Measurements from ENCODE around the gene IMPDH2. TPM values are rescaled to one million over a fixed set of nuclear protein-coding genes. Genes with fewer than 3 reads are reported as not detected.

Gene IMPDH2
- total and polyA plus RNA-seq, 10 of the 15 experiments (the other 5 are each of a cell fraction or from before 2014, with no cell fraction given): 190 to 424 (median 345) TPM

DNA sequence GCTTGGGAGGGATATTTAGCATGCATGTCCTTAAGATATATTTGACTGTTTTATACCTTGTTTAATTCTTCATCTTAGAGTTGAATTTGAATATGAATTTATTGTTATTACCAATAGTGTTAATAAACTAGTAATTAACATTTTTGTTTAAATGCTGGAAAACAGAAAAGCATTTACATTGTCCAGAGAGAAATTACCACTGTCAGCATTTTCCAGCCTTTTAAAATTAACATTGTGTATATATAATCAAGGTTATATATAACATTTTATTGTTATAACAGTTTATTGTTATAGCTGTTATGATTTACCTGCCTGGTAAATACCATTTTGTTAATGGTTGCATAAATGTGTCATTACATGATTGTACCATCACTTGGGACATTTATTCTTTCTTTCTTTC lies 47.2 kb downstream of the IMPDH2 start:
- no TSS peak for BruUV-seq (replicated peaks)
- no peak overlapping the region for H2AFZ ChIP-seq (ENCODE audit: control insufficient read depth, low read depth, low read length)
- H3K27ac ChIP-seq (ENCODE audit: control insufficient read depth, insufficient read depth): no peak overlapping the region
- DNase-seq (ENCODE audit: low read depth, low spot score): no peak
- no peak overlapping the region for H3K4me3 ChIP-seq
- ATAC-seq: no peak
- H3K27me3 ChIP-seq (replicated peaks in 1 of 2; ENCODE audit: control insufficient read depth in 2 of 2, insufficient read depth in 2 of 2, low read length in 1 of 2): no peaks in the 10 kb centered on the region
- intact Hi-C loops (cut with micrococcal nuclease; ENCODE audit: unreplicated experiment): no loop called here
- no peaks in the 10 kb centered on the region for H3K9me3 ChIP-seq (replicated peaks; ENCODE audit: control insufficient read depth, insufficient read depth, low read length)
- no peaks in the 10 kb centered on the region for H3K4me1 ChIP-seq (ENCODE audit: control insufficient read depth, insufficient read depth, low read length)
- H3K9ac ChIP-seq (ENCODE audit: control insufficient read depth, insufficient read depth, low read length): no peak overlapping the region
- ChIA-PET CTCF (no interaction called here), RAD21 (ENCODE audit: unreplicated experiment) (no interaction called here), POLR2A (no interaction called here), SMC1A (ENCODE audit: uncharacterized antibody, unreplicated experiment) (no interaction called here)
- H3K4me2 ChIP-seq (ENCODE audit: control insufficient read depth, insufficient read depth): no peak overlapping the region
- in situ Hi-C loops (cut with MboI): no loop called here
- no peaks in the 10 kb centered on the region for H3K79me2 ChIP-seq (ENCODE audit: control insufficient read depth, insufficient read depth, low read length)
- H4K20me1 ChIP-seq (ENCODE audit: control insufficient read depth, insufficient read depth): no peaks in the 10 kb centered on the region
- TF ChIP-seq ASH2L (IDR thresholded peaks at IDR 0.05; ENCODE audit: borderline replicate concordance, low read depth) (no peak), RUNX3 (IDR thresholded peaks at IDR 0.05; ENCODE audit: low read length) (no peak), NBN (IDR thresholded peaks at IDR 0.05) (no peak), POLR2AphosphoS2 (IDR thresholded peaks at IDR 0.05; ENCODE audit: low read depth, low read length) (no peak), HDAC2 (IDR thresholded peaks at IDR 0.05) (no peak)
- TF ChIP-seq, protein P1, sequence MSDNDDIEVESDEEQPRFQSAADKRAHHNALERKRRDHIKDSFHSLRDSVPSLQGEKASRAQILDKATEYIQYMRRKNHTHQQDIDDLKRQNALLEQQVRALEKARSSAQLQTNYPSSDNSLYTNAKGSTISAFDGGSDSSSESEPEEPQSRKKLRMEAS (IDR thresholded peaks at IDR 0.05; ENCODE audit: low read depth, low read length): no peak
- TF ChIP-seq, protein P2, sequence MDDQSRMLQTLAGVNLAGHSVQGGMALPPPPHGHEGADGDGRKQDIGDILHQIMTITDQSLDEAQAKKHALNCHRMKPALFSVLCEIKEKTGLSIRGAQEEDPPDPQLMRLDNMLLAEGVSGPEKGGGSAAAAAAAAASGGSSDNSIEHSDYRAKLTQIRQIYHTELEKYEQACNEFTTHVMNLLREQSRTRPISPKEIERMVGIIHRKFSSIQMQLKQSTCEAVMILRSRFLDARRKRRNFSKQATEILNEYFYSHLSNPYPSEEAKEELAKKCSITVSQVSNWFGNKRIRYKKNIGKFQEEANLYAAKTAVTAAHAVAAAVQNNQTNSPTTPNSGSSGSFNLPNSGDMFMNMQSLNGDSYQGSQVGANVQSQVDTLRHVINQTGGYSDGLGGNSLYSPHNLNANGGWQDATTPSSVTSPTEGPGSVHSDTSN (IDR thresholded peaks at IDR 0.05; ENCODE audit: insufficient replicate concordance, low read depth, low read length): no peak
- H3K36me3 ChIP-seq (ENCODE audit: control insufficient read depth in 2 of 2, insufficient read depth in 2 of 2, low read length in 1 of 2): peaks cover 28 to 29% of the 10 kb centered on the region in 2 experiments
- no peak for FAIRE-seq

DNA sequence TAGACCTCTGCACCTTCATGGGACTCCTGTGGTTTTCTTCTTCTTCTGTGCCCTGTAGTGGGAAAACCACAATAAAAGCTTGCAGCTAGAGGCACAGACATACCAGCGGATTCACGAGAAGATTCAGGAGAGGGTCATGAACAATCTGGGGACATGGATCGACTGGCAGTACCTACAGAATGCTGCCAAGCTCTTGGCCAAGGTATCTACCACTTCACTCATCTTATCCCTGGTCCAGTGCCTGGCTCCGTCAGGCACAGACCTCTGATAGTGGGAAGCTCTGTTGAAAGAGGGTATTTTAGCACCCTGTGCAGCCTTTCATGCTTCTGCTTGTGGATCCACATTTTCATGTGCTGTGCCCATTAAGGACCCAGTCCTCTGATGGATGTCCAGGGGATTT lies 48.9 kb downstream of the IMPDH2 start:
- Histone ChIP-seq H3K4me1 (ENCODE audit: control insufficient read depth, insufficient read depth, low read length) (no peaks in the 10 kb centered on the region), H3K9ac (ENCODE audit: control insufficient read depth, insufficient read depth, low read length) (no peak overlapping the region), H3K9me3 (replicated peaks; ENCODE audit: control insufficient read depth, insufficient read depth, low read length) (no peaks in the 10 kb centered on the region), H3K27me3 (replicated peaks in 1 of 2; ENCODE audit: control insufficient read depth in 2 of 2, insufficient read depth in 2 of 2, low read length in 1 of 2) (no peaks in the 10 kb centered on the region), H4K20me1 (ENCODE audit: control insufficient read depth, insufficient read depth) (no peaks in the 10 kb centered on the region), H3K36me3 (ENCODE audit: control insufficient read depth in 2 of 2, insufficient read depth in 2 of 2, low read length in 1 of 2) (peaks cover 31 to 37% of the 10 kb centered on the region in 2 experiments), H3K79me2 (ENCODE audit: control insufficient read depth, insufficient read depth, low read length) (no peaks in the 10 kb centered on the region), H3K4me2 (ENCODE audit: control insufficient read depth, insufficient read depth) (no peak overlapping the region), H3K27ac (ENCODE audit: control insufficient read depth, insufficient read depth) (no peak overlapping the region), H3K4me3 (no peak overlapping the region), H2AFZ (ENCODE audit: control insufficient read depth, low read depth, low read length) (no peak overlapping the region)
- TF ChIP-seq PAX5 (IDR thresholded peaks at IDR 0.05; ENCODE audit: borderline replicate concordance, low read depth, low read length) (no peak), MYC (IDR thresholded peaks at IDR 0.05; ENCODE audit: insufficient read depth, insufficient read length, insufficient replicate concordance, low read length, severe bottlenecking) (no peak)
- POLR2A ChIA-PET: interaction anchor here (0.7 kb wide), 1 partner anchor 779 kb away, joined by 6 read pairs; no protein-coding TSS in a partner anchor
- ATAC-seq: no peak
- no peak for FAIRE-seq
- WGBS (ENCODE audit: insufficient coverage, insufficient replicate concordance, low lambda C conversion rate, missing lambda C conversion rate): 100% methylated on average over 4 of the region's 4 CpGs
- intact Hi-C loops (cut with micrococcal nuclease; ENCODE audit: unreplicated experiment) (no loop called here), in situ Hi-C loops (cut with MboI) (no loop called here)
- DNase-seq (ENCODE audit: low read depth, low spot score): no peak
- no TSS peak for BruUV-seq (replicated peaks)
- RAD21 ChIA-PET (ENCODE audit: unreplicated experiment): no interaction called here
- CTCF ChIA-PET: no interaction called here
- SMC1A ChIA-PET (ENCODE audit: uncharacterized antibody, unreplicated experiment): no interaction called here

Data from GM12878 (cell line).